Prostate gland (tissue), 2 donors: ENCODE results near the gene ZNF641.

Experiments used
- POLR2A ChIP-seq: fragments of 450-650 bp; IDR thresholded peaks from one replicate; pipeline ENCODE4 v1.6.1; 2016; ENCODE audit warnings: antibody characterized with exemption, mild to moderate bottlenecking
- TF ChIP-seq, protein P1 (sequence below), 4 experiments: fragments of 200-600 bp in 2 of 4; fragments of 450-650 bp in 2 of 4; sonication (generic) in 2 of 4; IDR thresholded peaks; 1 replicate in 3 of 4; 2 replicates in 1 of 4; pipeline ENCODE4 v1.5.1; 2016 to 2019; ENCODE audit warnings: antibody characterized with exemption in 4 of 4, mild to moderate bottlenecking in 2 of 4, moderate library complexity in 2 of 4

DNA sequence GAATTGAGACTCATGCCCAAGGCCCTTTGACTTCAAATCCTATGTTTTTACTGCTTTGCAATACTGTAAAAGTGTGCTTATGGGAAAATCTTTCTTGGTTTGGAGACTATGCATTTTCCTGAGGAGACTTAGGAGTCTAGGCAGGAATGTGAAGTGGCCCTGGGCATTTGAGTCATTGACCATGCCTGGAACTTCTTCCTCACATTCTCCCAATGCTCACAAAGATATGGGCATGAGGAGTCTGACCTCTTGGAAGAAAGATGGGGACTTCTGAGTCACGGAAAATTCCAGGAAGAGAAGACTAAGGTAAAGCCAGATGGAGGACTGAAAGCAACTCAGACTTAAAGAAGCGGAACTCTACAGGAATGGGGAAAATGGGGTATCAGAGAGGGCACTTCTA is 38.2 kb upstream of the ZNF641 start:
- TF ChIP-seq, protein P1, sequence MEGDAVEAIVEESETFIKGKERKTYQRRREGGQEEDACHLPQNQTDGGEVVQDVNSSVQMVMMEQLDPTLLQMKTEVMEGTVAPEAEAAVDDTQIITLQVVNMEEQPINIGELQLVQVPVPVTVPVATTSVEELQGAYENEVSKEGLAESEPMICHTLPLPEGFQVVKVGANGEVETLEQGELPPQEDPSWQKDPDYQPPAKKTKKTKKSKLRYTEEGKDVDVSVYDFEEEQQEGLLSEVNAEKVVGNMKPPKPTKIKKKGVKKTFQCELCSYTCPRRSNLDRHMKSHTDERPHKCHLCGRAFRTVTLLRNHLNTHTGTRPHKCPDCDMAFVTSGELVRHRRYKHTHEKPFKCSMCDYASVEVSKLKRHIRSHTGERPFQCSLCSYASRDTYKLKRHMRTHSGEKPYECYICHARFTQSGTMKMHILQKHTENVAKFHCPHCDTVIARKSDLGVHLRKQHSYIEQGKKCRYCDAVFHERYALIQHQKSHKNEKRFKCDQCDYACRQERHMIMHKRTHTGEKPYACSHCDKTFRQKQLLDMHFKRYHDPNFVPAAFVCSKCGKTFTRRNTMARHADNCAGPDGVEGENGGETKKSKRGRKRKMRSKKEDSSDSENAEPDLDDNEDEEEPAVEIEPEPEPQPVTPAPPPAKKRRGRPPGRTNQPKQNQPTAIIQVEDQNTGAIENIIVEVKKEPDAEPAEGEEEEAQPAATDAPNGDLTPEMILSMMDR (IDR thresholded peaks at IDR 0.05), result no peak
- no peak for TF ChIP-seq POLR2A
